ENCODE data around the gene LCP2.

Gene LCP2

GRCh38 chr5:170301149-170301548, 3.6 kb upstream of the LCP2 start (continued):
- TF ChIP-seq ZNF704 (tag by site-specific recombination; IDR thresholded peaks at IDR 0.05), result no peak
- no peak for TF ChIP-seq ZBTB26 (tag by site-specific recombination; optimal IDR thresholded peaks at IDR 0.05)
- TF ChIP-seq CTCF (tag by site-specific recombination; IDR thresholded peaks at IDR 0.05), result no peak
- TF ChIP-seq GLI4 (tag by site-specific recombination; IDR thresholded peaks at IDR 0.05), result no peak
- no peak for TF ChIP-seq ZNF433 (tag by site-specific recombination; IDR thresholded peaks at IDR 0.05; ENCODE audit: low read depth)
- TF ChIP-seq ZNF610 (tag by site-specific recombination; IDR thresholded peaks at IDR 0.05; ENCODE audit: borderline replicate concordance), result no peak

GRCh38 chr5:170300361-170301013, 2.9 kb upstream of the LCP2 start:
- no peaks in the 10 kb centered on the region for H3K36me3 ChIP-seq (ENCODE audit: control insufficient read depth in 2 of 2, insufficient read depth in 1 of 2, low read length in 2 of 2)
- no peak overlapping the region for H3K27ac ChIP-seq (ENCODE audit: extremely low read depth, low read depth, low read length)
- ChIA-PET CTCF (interaction anchor here (1.3 kb wide), 1 partner anchor 27 kb away, joined by 3 read pairs; no protein-coding TSS in a partner anchor), POLR2A (no interaction called here)
- no peak overlapping the region for H3K4me3 ChIP-seq (ENCODE audit: low read depth, low read length)
- no peaks in the 10 kb centered on the region for H3K4me1 ChIP-seq (ENCODE audit: control insufficient read depth, insufficient read depth, low read length)
- H3K9me3 ChIP-seq (ENCODE audit: control insufficient read depth, insufficient read depth, low read depth, low read length), result no peaks in the 10 kb centered on the region
- TF ChIP-seq PATZ1 (tag by site-specific recombination; IDR thresholded peaks at IDR 0.05), result no peak
- TF ChIP-seq ATF2 (tag by site-specific recombination; IDR thresholded peaks at IDR 0.05; ENCODE audit: low read depth), result no peak
- TF ChIP-seq ZBTB49 (tag by site-specific recombination; IDR thresholded peaks at IDR 0.05; ENCODE audit: low read depth), result no peak
- no peak for TF ChIP-seq ZNF239 (tag by site-specific recombination; IDR thresholded peaks at IDR 0.05)
- no peak for TF ChIP-seq ZNF26 (tag by site-specific recombination; IDR thresholded peaks at IDR 0.05)
- TF ChIP-seq PRDM10 (tag by site-specific recombination; IDR thresholded peaks at IDR 0.05), result no peak
- no peak for TF ChIP-seq ZNF548 (tag by site-specific recombination; IDR thresholded peaks at IDR 0.05)
- no peak for TF ChIP-seq ZNF449 (tag by site-specific recombination; IDR thresholded peaks at IDR 0.05)
- no peak for TF ChIP-seq ZNF23 (tag by site-specific recombination; IDR thresholded peaks at IDR 0.05; ENCODE audit: borderline replicate concordance)
- no peak for TF ChIP-seq ZNF155 (tag by site-specific recombination; IDR thresholded peaks at IDR 0.05)
